Testis (tissue), 2 donors: ENCODE measurements around the gene CREB3L2.

ENCODE experiments used
- POLR2A ChIP-seq: fragments of 450-650 bp; IDR thresholded peaks from one replicate; pipeline ENCODE4 v1.6.1; 2017; ENCODE audit warnings: antibody characterized with exemption, mild to moderate bottlenecking, moderate library complexity
- TF ChIP-seq, protein P1 (sequence below), 3 experiments: fragments of 450-650 bp in 2 of 3; fragments of 200-600 bp in 1 of 3; sonication (generic) in 1 of 3; IDR thresholded peaks; one replicate each; pipeline ENCODE4 v1.5.1; 2016 to 2019; ENCODE audit warnings: antibody characterized with exemption in 3 of 3, mild to moderate bottlenecking in 2 of 3, moderate library complexity in 1 of 3

DNA sequence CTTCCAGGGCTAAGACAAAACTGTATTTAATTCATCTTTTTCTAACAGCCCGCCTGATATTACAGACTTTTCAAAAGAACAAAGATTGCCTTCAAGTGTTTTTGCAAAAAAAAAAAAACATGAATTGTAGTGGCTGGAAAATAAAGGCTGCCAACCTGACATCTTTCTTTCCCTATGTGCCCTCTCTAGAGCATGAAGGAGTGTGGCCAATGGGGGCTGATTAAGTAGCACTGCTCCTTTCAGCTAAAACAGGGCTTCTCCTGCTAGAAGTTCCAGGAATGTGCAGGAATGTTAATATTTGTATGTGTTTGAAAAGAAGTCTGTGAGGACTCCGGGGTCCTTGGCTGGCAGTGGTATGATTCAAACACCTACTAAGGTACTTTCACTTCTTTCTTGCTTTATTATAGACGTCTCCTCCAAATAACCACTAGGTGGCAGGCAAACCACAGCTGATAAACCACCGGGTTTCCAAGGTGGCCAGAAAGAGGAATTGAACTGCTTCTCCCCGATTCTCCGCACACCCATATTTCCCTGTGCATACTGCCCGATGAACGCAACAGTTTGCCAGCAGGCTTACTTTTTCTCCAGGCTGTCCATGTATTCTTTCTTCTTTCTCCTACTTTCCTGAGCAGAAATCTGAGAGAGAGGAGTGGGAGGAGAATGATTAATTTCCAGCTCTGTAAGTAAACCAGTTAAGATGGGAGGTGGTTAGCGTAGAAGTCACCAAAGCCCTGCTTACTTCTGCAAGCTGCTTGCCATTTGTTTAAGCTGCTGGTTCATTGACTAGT lies 98.3 kb downstream of the CREB3L2 start:
- TF ChIP-seq, protein P1, sequence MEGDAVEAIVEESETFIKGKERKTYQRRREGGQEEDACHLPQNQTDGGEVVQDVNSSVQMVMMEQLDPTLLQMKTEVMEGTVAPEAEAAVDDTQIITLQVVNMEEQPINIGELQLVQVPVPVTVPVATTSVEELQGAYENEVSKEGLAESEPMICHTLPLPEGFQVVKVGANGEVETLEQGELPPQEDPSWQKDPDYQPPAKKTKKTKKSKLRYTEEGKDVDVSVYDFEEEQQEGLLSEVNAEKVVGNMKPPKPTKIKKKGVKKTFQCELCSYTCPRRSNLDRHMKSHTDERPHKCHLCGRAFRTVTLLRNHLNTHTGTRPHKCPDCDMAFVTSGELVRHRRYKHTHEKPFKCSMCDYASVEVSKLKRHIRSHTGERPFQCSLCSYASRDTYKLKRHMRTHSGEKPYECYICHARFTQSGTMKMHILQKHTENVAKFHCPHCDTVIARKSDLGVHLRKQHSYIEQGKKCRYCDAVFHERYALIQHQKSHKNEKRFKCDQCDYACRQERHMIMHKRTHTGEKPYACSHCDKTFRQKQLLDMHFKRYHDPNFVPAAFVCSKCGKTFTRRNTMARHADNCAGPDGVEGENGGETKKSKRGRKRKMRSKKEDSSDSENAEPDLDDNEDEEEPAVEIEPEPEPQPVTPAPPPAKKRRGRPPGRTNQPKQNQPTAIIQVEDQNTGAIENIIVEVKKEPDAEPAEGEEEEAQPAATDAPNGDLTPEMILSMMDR (IDR thresholded peaks at IDR 0.05), result peak; percentile 83 to 90 (median 84)
- no peak for TF ChIP-seq POLR2A
